Effector memory CD8-positive, alpha-beta T cell (primary cell): ENCODE results near the gene C4orf33.
"Not testable (repeated sequence)": the region's sequence is repeated elsewhere in the genome, so short reads cannot be mapped to it uniquely, and the experiment has no call there.

Source experiments
- ATAC-seq: fragments of 150-1000 bp; cut with Tn5 transposase; replicated peaks from 2 replicates; pipeline ENCODE4 v1.10.0; 2021; ENCODE audit warnings: mild to moderate bottlenecking, moderate library complexity
- DNase-seq, 3 experiments: peaks; one replicate each; pipeline ENCODE4 v3.0.0; 2021
- H3K27ac Mint-ChIP-seq, 2 donors: one replicate each; pipeline ENCODE4 v1.8.0; 2022; ENCODE audit warnings: mild to moderate bottlenecking in 2 of 2, mixed read lengths in 2 of 2, moderate library complexity in 2 of 2
- H3K27me3 Mint-ChIP-seq, 2 donors: one replicate each; pipeline ENCODE4 v1.8.0; 2022; ENCODE audit warnings: mixed read lengths in 2 of 2
- H3K36me3 Mint-ChIP-seq: one replicate; pipeline ENCODE4 v1.8.0; 2022; ENCODE audit warnings: mild to moderate bottlenecking, moderate library complexity, mixed read lengths; ENCODE audit not compliant: insufficient read depth
- H3K4me1 Mint-ChIP-seq, 2 donors: one replicate each; pipeline ENCODE4 v1.8.0; 2022; ENCODE audit warnings: low read depth in 2 of 2, mixed read lengths in 2 of 2
- H3K4me3 Mint-ChIP-seq, 2 donors: one replicate each; pipeline ENCODE4 v1.8.0; 2022; ENCODE audit warnings: mild to moderate bottlenecking in 2 of 2, mixed read lengths in 2 of 2, moderate library complexity in 2 of 2
- H3K9me3 Mint-ChIP-seq, 2 donors: one replicate each; pipeline ENCODE4 v1.8.0; 2022; ENCODE audit warnings: mixed read lengths in 2 of 2

C4orf33 gene

DNA sequence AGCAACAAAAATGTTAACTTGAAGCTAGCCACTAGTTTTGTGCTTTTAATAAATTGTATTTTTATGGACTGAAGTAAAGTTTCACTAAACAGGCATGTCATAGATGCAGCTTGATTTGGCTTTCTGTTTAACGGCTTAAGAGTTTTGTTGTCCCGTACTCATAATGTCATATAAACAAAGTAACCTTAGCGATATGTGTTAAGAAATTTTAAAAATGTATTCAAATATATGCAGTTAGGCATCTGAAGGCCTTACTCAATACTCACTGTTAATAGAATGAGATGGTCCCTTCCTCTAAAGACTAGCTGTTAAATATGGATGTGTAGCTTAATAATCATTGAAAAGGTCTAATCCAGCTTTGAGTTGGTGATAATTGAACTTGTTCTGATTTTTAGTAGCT lies 1.6 kb upstream of the C4orf33 start:
- peaks cover 12 to 29% of the 10 kb centered on the region in 2 donors for H3K4me1 Mint-ChIP-seq
- DNase-seq (no peak), ATAC-seq (no peak)
- H3K27ac Mint-ChIP-seq: no peak overlapping the region
- no peak overlapping the region for H3K4me3 Mint-ChIP-seq
- H3K27me3 Mint-ChIP-seq: no peaks in the 10 kb centered on the region
- H3K36me3 Mint-ChIP-seq: no peaks in the 10 kb centered on the region
- no peaks in the 10 kb centered on the region for H3K9me3 Mint-ChIP-seq

DNA sequence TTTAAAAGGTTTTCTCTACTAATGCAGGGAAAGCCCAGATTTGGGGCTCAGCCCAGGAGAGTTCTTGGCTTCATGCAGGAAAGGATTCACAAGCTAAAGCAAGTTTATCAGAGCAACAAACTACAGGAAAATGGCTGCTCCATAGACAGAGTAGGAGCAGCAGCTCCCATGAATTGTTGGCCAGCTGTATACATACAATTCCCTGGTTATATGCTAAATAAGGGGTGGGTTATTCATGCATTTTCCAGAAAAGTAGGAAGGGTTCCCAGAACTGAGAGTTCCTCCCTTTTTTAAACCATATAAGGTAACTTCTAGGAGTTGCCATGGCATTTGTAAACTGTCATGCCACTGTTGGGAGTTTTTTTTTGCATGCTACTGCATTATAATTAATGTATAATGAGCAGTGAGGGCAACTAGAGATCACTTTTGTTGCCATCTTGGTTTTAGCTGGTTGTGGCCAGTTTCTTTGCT lies 2.6 kb downstream of the C4orf33 start:
- DNase-seq (no peak), ATAC-seq (no peak)
- no peaks in the 10 kb centered on the region for H3K9me3 Mint-ChIP-seq
- no peak overlapping the region for H3K27ac Mint-ChIP-seq
- H3K36me3 Mint-ChIP-seq: no peaks in the 10 kb centered on the region
- peaks cover 7 to 24% of the 10 kb centered on the region in 2 donors for H3K4me1 Mint-ChIP-seq
- H3K4me3 Mint-ChIP-seq: no peak overlapping the region
- H3K27me3 Mint-ChIP-seq: no peaks in the 10 kb centered on the region

DNA sequence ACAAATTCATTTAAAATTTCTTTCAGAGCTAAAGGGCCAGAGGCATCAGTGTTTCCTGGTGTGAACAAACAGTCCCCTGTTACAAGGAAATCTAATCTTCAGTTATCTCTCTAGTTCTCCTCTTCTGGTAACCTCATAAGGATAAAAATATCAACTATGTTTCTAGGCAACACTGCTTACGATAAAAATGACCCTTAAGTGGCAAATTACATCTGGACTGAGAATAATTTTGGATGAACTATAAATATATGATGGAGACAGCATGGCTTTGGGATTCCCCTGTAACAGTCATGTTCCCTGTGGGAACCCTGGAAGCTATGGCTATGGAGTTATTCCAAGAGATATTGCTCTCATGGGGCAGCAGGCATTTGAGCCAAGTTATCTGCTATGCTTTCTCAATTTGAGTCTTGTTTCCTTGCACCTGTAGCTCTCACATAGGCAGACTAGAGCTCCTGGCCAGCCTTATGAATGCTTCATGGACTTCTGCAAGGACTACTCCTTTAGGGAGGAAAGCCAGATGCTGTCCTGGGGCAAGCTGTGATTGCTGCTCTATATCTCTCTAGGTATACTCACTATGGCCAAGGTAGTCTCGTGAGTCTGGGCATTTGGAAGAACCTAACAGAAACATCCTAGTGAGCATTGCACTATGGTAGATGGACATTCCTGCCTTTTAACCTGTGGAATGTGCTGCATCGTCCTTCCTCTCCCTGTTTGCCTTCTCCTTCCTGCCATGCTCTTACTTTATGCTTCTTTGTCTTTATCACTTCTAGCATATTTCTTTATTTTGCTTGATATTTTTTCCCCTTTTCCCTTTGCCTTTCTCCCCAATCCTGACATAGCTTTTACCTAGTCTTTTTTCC lies 14.2 kb downstream of the C4orf33 start:
- Mint-ChIP-seq H3K27ac (no peak overlapping the region), H3K27me3 (no peaks in the 10 kb centered on the region), H3K4me3 (no peak overlapping the region), H3K36me3 (no peaks in the 10 kb centered on the region), H3K4me1 (no peaks in the 10 kb centered on the region), H3K9me3 (no peaks in the 10 kb centered on the region)
- DNase-seq (no peak), ATAC-seq (no peak)

- Mint-ChIP-seq H3K9me3 (no peaks in the 10 kb centered on the region), H3K4me1 (no peaks in the 10 kb centered on the region), H3K27ac (no peak overlapping the region), H3K27me3 (no peaks in the 10 kb centered on the region), H3K4me3 (no peak overlapping the region), H3K36me3 (no peaks in the 10 kb centered on the region)
- no peak for ATAC-seq
- no peak for DNase-seq
These were observed 15.0 kb downstream of the C4orf33 start for GRCh38 chr4:129110931-129111330.

DNA sequence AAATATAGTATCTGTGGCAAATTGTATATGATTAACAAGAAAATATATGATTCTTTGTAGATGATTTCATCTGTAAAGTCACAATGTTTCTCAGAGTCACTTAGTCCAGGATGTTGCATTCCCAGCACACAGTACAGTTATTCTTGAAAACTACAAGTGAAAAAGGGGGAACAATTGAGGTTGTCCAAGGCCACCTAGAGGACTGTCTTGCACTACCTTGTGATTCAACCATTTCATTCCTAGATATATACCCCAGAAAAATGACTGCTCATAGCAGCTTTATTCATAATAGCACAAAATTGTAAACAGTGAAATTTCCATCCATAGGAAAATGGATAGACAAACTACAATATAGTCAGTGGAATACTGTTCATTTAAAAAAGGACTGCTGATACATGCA lies 16.0 kb downstream of the C4orf33 start:
- no peak overlapping the region for H3K27ac Mint-ChIP-seq
- no peaks in the 10 kb centered on the region for H3K27me3 Mint-ChIP-seq
- H3K4me1 Mint-ChIP-seq: no peaks in the 10 kb centered on the region
- no peak overlapping the region for H3K4me3 Mint-ChIP-seq
- DNase-seq (no peak), ATAC-seq (no peak)
- no peaks in the 10 kb centered on the region for H3K9me3 Mint-ChIP-seq
- no peaks in the 10 kb centered on the region for H3K36me3 Mint-ChIP-seq

GRCh38 chr4:129113434-129113833 lies 17.5 kb downstream of the C4orf33 start:
- H3K27ac Mint-ChIP-seq: no peak overlapping the region
- H3K4me1 Mint-ChIP-seq: no peaks in the 10 kb centered on the region
- no peak for ATAC-seq
- no peak for DNase-seq
- H3K36me3 Mint-ChIP-seq: no peaks in the 10 kb centered on the region
- no peak overlapping the region for H3K4me3 Mint-ChIP-seq
- no peaks in the 10 kb centered on the region for H3K9me3 Mint-ChIP-seq
- no peaks in the 10 kb centered on the region for H3K27me3 Mint-ChIP-seq

GRCh38 chr4:129113919-129114318 lies 18.0 kb downstream of the C4orf33 start:
- Mint-ChIP-seq H3K27me3 (no peaks in the 10 kb centered on the region), H3K4me1 (no peaks in the 10 kb centered on the region), H3K4me3 (no peak overlapping the region), H3K27ac (no peak overlapping the region), H3K36me3 (no peaks in the 10 kb centered on the region), H3K9me3 (no peaks in the 10 kb centered on the region)
- ATAC-seq (no peak), DNase-seq (no peak)

DNA sequence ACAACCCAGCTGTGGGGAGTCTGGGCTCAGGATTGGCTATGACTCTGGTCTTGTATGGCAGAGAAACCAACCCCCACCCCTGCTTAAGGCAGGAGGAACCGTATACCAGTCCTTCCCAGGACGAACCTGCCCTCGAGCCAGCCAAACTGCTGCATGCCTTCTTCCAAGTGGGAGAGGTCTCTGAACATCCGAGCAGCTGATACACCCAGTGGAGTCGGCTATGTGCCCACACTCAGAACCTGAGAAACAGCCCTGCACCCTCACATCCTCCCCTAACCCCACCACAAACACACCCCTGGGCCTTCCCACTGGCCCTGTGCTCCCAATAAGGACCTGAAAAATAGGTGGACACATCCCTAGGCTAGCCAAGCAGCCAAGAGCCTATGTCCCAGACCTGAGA lies 21.8 kb downstream of the C4orf33 start:
- DNase-seq (no peak), ATAC-seq (no peak)
- Mint-ChIP-seq H3K36me3 (no peaks in the 10 kb centered on the region), H3K9me3 (no peaks in the 10 kb centered on the region), H3K4me1 (no peaks in the 10 kb centered on the region), H3K27ac (no peak overlapping the region), H3K27me3 (no peaks in the 10 kb centered on the region), H3K4me3 (no peak overlapping the region)

DNA sequence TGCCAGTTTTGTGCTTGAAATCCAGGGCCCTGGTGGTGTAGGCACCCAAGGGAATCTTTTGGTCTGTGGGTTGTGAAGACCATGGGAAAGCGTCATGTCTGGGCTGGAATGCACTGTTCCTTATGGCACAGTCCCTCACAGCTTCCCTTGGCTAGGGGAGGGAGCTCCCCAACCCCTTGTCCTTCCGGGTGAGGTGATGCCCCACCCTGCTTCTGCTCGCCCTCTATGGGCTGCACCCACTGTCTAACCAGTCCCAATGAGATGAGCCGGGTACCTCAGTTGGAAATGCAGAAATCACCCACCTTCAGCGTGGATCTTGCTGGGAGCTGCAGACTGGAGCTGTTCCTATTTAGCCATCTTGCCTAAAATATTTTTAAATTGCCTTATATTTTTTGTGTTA lies 30.7 kb downstream of the C4orf33 start:
- not testable (repeated sequence) for H3K4me1 Mint-ChIP-seq, H3K4me3 Mint-ChIP-seq, H3K36me3 Mint-ChIP-seq, DNase-seq, ATAC-seq, H3K9me3 Mint-ChIP-seq, H3K27ac Mint-ChIP-seq, H3K27me3 Mint-ChIP-seq

GRCh38 chr4:129129143-129129542 lies 33.2 kb downstream of the C4orf33 start:
- Mint-ChIP-seq H3K9me3 (peaks cover 0 to 7% of the 10 kb centered on the region in 2 donors), H3K4me1 (no peaks in the 10 kb centered on the region), H3K27ac (no peak overlapping the region), H3K4me3 (no peak overlapping the region), H3K36me3 (no peaks in the 10 kb centered on the region), H3K27me3 (no peaks in the 10 kb centered on the region)
- DNase-seq (no peak), ATAC-seq (no peak)

DNA sequence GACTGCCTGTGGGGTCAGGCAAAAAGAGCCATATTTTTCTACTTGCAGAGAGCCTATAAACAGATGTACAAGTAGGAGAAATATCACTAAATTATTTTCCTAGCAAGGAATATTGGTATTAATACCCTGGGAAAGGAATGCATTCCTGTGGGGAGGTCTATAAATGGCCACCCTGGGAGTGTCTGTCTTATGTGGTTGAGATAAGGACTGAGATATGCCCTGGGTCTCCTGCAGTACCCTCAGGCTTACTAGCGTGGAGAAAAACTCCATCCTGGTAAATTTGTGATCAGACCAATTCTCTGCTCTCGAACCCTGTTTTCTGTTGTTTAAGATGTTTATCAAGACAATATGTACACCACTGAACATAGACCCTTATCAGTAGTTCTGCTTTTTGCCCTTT lies 35.4 kb downstream of the C4orf33 start:
- Mint-ChIP-seq H3K4me3 (no peak overlapping the region), H3K27me3 (no peaks in the 10 kb centered on the region), H3K4me1 (no peaks in the 10 kb centered on the region), H3K9me3 (peaks cover 0 to 7% of the 10 kb centered on the region in 2 donors), H3K27ac (no peak overlapping the region), H3K36me3 (no peaks in the 10 kb centered on the region)
- DNase-seq (no peak), ATAC-seq (no peak)

DNA sequence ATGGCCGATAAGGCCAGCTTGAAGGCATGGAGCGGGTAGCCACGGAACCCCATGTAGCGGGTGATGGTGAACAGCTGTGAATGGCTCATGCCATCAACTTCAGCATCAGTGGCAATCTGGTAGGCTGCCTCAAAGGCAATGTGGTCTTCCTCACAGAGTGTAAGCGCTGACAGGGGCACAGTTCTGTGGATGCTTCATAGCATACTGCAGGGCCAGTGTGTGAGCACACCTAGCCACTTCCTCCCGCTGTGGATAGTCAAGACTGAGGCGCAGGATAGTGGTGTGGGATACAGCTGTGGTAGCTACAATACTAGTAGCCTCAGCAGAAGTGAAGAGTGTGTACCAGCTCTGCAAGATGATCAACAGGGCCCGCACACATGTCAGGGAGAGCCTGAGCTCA lies 40.5 kb downstream of the C4orf33 start:
- Mint-ChIP-seq H3K27me3 (peaks cover 0 to 6% of the 10 kb centered on the region in 2 donors), H3K4me3 (no peak overlapping the region), H3K36me3 (no peaks in the 10 kb centered on the region), H3K27ac (no peak overlapping the region), H3K9me3 (peaks cover 0 to 6% of the 10 kb centered on the region in 2 donors), H3K4me1 (no peaks in the 10 kb centered on the region)
- DNase-seq (no peak), ATAC-seq (no peak)

DNA sequence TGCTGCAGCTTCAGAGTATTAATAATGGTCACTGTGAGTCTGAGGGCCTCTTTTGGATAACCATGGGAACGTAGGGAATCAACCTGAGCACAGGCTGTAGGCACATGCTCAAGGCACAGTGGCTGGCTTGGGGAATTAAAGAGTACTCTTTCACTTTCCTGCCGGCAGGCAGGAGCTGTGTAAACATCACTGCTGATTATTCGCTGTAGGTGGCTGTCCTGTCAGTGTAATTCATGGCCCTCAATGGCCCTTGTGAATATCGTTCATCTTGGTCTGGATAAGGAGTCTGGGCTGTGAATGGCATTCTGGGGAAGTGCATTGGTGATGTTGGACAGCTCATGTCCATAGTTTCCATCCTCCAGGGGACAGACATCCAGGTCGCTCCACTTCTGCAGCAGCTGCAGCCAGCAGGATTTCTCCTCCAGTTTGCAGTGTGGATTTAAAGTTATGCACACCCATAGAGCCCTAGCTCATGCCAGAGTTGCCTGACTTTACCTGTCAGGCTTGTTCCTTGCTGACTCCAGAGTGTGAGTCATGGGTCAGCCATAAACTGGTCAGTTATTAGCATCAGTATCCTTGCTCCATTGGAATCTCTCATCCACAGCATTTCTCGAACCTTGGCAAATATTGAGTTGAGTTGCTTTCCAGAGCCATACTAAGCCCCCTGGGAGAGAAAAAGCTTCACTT lies 43.0 kb downstream of the C4orf33 start:
- Mint-ChIP-seq H3K4me1 (no peaks in the 10 kb centered on the region), H3K27ac (no peak overlapping the region), H3K9me3 (no peaks in the 10 kb centered on the region), H3K4me3 (no peak overlapping the region), H3K27me3 (peaks cover 0 to 6% of the 10 kb centered on the region in 2 donors), H3K36me3 (no peaks in the 10 kb centered on the region)
- DNase-seq: no peak
- ATAC-seq: no peak

- Mint-ChIP-seq H3K27ac (no peak overlapping the region), H3K4me1 (no peaks in the 10 kb centered on the region), H3K9me3 (no peaks in the 10 kb centered on the region), H3K4me3 (no peak overlapping the region), H3K27me3 (peaks cover 0 to 11% of the 10 kb centered on the region in 2 donors), H3K36me3 (no peaks in the 10 kb centered on the region)
- ATAC-seq (no peak), DNase-seq (no peak)
These were observed 44.6 kb downstream of the C4orf33 start for GRCh38 chr4:129140521-129140920.
